Ureter (tissue), 1 donor: ENCODE measurements around the gene ZNF827. TPM values are rescaled to one million over a fixed set of nuclear protein-coding genes. Genes with fewer than 3 reads are reported as not detected.

Experiments used
- DNase-seq: peaks from one replicate; pipeline ENCODE4 v3.0.0-alpha.2; 2020; ENCODE audit warnings: low spot score
- total RNA-seq: library from RNA; stranded (reverse); gene quantifications from one replicate; pipeline ENCODE4 v1.2.4, GENCODE V29; 2023
- donor health status: DM: yes; HTN: yes; CAD: no.

The ZNF827 gene
- 59.4 TPM for total RNA-seq

GRCh38 chr4:145938618-145939440 is at the start of gene ZNF827:
Gene ZNF827 (minus strand): TSS chr4:145938823. CDS start chr4:145938407, 416 bp downstream.
- DNase-seq, result peak; percentile 78

- DNase-seq, result no peak
These were observed 45.9 kb upstream of the ZNF827 start for GRCh38 chr4:145984563-145984962.

GRCh38 chr4:145982791-145983190 is 44.2 kb upstream of the ZNF827 start:
- DNase-seq, result no peak

- no peak for DNase-seq
These were observed 40.5 kb upstream of the ZNF827 start for GRCh38 chr4:145979160-145979559.

GRCh38 chr4:145976680-145977079 is 38.1 kb upstream of the ZNF827 start:
- no peak for DNase-seq

- DNase-seq, result no peak
These were observed 21.4 kb upstream of the ZNF827 start for GRCh38 chr4:145960012-145960411.

GRCh38 chr4:145957302-145957701 is 18.7 kb upstream of the ZNF827 start:
- no peak for DNase-seq

GRCh38 chr4:145956288-145956890 is 17.8 kb upstream of the ZNF827 start:
- no peak for DNase-seq

- DNase-seq, result no peak
These were observed 16.3 kb upstream of the ZNF827 start for GRCh38 chr4:145954924-145955339.

- no peak for DNase-seq
These were observed 13.3 kb upstream of the ZNF827 start for GRCh38 chr4:145951931-145952330.

- no peak for DNase-seq
These were observed 7.0 kb upstream of the ZNF827 start for GRCh38 chr4:145945431-145946155.

GRCh38 chr4:145944886-145945285 is 6.3 kb upstream of the ZNF827 start:
- no peak for DNase-seq

GRCh38 chr4:145939856-145940255 is 1.2 kb upstream of the ZNF827 start:
- DNase-seq, result no peak

- no peak for DNase-seq
These were observed 773 bp upstream of the ZNF827 start for GRCh38 chr4:145939441-145939750.

GRCh38 chr4:145937971-145938611 is 532 bp downstream of the ZNF827 start:
- no peak for DNase-seq

- DNase-seq, result peak; percentile 81
These were observed 1.4 kb downstream of the ZNF827 start for GRCh38 chr4:145936997-145937901.

- peak; percentile 61 for DNase-seq
These were observed 2.3 kb downstream of the ZNF827 start for GRCh38 chr4:145936142-145936996.

- peak; percentile 48 for DNase-seq
These were observed 3.1 kb downstream of the ZNF827 start for GRCh38 chr4:145935253-145936141.

GRCh38 chr4:145934434-145935047 is 4.1 kb downstream of the ZNF827 start:
- DNase-seq, result no peak
